ENCODE results near the gene METTL13.

METTL13 gene

GRCh38 chr1:171781176-171781875, at the start of gene METTL13:
METTL13 (plus strand) TSS chr1:171781660; CDS start chr1:171781968, 308 bp downstream.
- Histone ChIP-seq H3K9me3 (ENCODE audit: control insufficient read depth, insufficient read depth, low read length) (no peaks in the 10 kb centered on the region), H3K27ac (ENCODE audit: low read depth, low read length) (peak within 1 kb of the TSS; percentile 70), H3K4me1 (ENCODE audit: control insufficient read depth, low read length) (peaks cover 40% of the 10 kb centered on the region), H3F3A (ENCODE audit: control insufficient read depth, insufficient read depth) (peaks cover 8% of the 10 kb centered on the region), H4K20me1 (ENCODE audit: control insufficient read depth, insufficient read depth, low read depth, low read length) (no peaks in the 10 kb centered on the region), H3K36me3 (ENCODE audit: control insufficient read depth, low read length) (peaks cover 39% of the 10 kb centered on the region), H3K4me2 (ENCODE audit: low read length) (peak within 1 kb of the TSS; percentile 75), H3K27me3 (ENCODE audit: control insufficient read depth, low read length) (no peaks in the 10 kb centered on the region), H3K9me2 (replicated peaks; ENCODE audit: control insufficient read depth, low read length) (no peaks in the 10 kb centered on the region), H3K79me2 (ENCODE audit: control insufficient read depth, low read length) (peaks cover 49% of the 10 kb centered on the region), H3K4me3 (ENCODE audit: low read length) (peak within 1 kb of the TSS; percentile 92)
- no peak for TF ChIP-seq CTCF (IDR thresholded peaks at IDR 0.05; ENCODE audit: low read depth, low read length, poor library complexity, severe bottlenecking)
- TF ChIP-seq EZH2phosphoT487 (IDR thresholded peaks at IDR 0.05; ENCODE audit: borderline replicate concordance, low read length): no peak

DNA sequence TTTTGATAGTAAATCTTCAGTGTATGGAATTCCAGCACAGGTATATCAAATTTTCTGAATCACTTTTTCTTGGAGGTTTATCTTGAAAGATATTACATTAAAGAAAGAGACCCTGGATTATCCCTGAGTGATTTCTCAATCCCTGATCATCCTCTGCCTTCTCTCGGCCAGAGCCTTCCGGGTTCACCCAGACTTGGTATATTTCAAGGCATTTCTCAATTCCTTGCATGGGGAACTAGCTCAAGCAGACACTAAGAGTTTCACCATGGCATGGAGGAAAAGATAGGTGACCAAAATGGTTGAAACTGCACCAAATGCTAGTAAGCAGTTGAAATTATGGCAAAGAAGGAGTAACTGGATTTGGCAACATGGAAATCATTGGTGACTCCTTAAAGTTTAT, 45.3 kb upstream of the METTL13 start:
- Histone ChIP-seq H3K4me3 (ENCODE audit: low read length) (no peak overlapping the region), H4K20me1 (ENCODE audit: control insufficient read depth, insufficient read depth, low read depth, low read length) (no peaks in the 10 kb centered on the region), H3K36me3 (ENCODE audit: control insufficient read depth, low read length) (peaks cover 21% of the 10 kb centered on the region; the same call in 1 of the 2 replicates), H3K4me2 (ENCODE audit: low read length) (no peak overlapping the region), H3K27me3 (ENCODE audit: control insufficient read depth, low read length) (no peaks in the 10 kb centered on the region), H3F3A (ENCODE audit: control insufficient read depth, insufficient read depth) (peaks cover 2% of the 10 kb centered on the region; the same call in 1 of the 2 replicates), H3K9me3 (ENCODE audit: control insufficient read depth, insufficient read depth, low read length) (no peaks in the 10 kb centered on the region), H3K27ac (ENCODE audit: low read depth, low read length) (no peak overlapping the region), H3K4me1 (ENCODE audit: control insufficient read depth, low read length) (peaks cover 19% of the 10 kb centered on the region), H3K79me2 (ENCODE audit: control insufficient read depth, low read length) (peaks cover 13% of the 10 kb centered on the region), H3K9me2 (replicated peaks; ENCODE audit: control insufficient read depth, low read length) (no peaks in the 10 kb centered on the region)
- TF ChIP-seq EZH2phosphoT487 (IDR thresholded peaks at IDR 0.05; ENCODE audit: borderline replicate concordance, low read length): no peak
- no peak for TF ChIP-seq CTCF (IDR thresholded peaks at IDR 0.05; ENCODE audit: low read depth, low read length, poor library complexity, severe bottlenecking)

DNA sequence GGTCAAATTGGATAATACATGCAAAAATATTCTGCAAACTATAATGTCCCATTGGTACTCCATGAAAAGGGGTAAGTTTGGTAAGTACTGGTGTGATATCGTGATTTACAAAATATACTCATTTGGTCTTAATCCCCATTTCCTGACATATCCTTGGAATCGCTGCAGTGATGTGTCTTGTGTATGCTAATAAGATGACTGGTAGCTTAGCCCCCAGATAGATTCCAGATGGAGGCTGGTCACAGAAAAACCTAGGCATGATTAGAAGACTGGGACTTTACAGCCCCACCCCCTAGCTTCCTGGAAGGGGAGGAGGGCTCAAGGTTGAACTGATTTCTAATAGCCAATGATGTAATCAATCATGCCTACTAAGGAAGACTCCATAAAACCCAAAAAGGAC, 42.5 kb upstream of the METTL13 start:
- H3F3A ChIP-seq (ENCODE audit: control insufficient read depth, insufficient read depth): peaks cover 2% of the 10 kb centered on the region; the same call in 1 of the 2 replicates
- no peaks in the 10 kb centered on the region for H3K9me2 ChIP-seq (replicated peaks; ENCODE audit: control insufficient read depth, low read length)
- TF ChIP-seq EZH2phosphoT487 (IDR thresholded peaks at IDR 0.05; ENCODE audit: borderline replicate concordance, low read length) (no peak), CTCF (IDR thresholded peaks at IDR 0.05; ENCODE audit: low read depth, low read length, poor library complexity, severe bottlenecking) (no peak)
- H3K4me3 ChIP-seq (ENCODE audit: low read length): no peak overlapping the region
- H3K9me3 ChIP-seq (ENCODE audit: control insufficient read depth, insufficient read depth, low read length): no peaks in the 10 kb centered on the region
- peaks cover 21% of the 10 kb centered on the region; the same call in 1 of the 2 replicates for H3K36me3 ChIP-seq (ENCODE audit: control insufficient read depth, low read length)
- no peaks in the 10 kb centered on the region for H3K27me3 ChIP-seq (ENCODE audit: control insufficient read depth, low read length)
- H4K20me1 ChIP-seq (ENCODE audit: control insufficient read depth, insufficient read depth, low read depth, low read length): no peaks in the 10 kb centered on the region
- no peak overlapping the region for H3K27ac ChIP-seq (ENCODE audit: low read depth, low read length)
- no peak overlapping the region for H3K4me2 ChIP-seq (ENCODE audit: low read length)
- peaks cover 24% of the 10 kb centered on the region for H3K79me2 ChIP-seq (ENCODE audit: control insufficient read depth, low read length)
- H3K4me1 ChIP-seq (ENCODE audit: control insufficient read depth, low read length): peaks cover 31% of the 10 kb centered on the region
